Fibroblast of pulmonary artery (primary cell): ENCODE measurements around the gene NAA60.

Experiments
- DNase-seq: peaks from one replicate; pipeline ENCODE4 v3.0.0-alpha.2; 2010; ENCODE audit warnings: low read depth
- H3K4me3 ChIP-seq: replicated peaks from 2 replicates; pipeline ENCODE4 v1.5.1; 2011; ENCODE audit warnings: low read depth, mild to moderate bottlenecking, control low read depth, low read length, moderate library complexity
- TF ChIP-seq, protein P1 (sequence below): IDR thresholded peaks from 2 replicates; pipeline ENCODE4 v1.5.1; 2011; ENCODE audit warnings: mild to moderate bottlenecking, control low read depth, low read length, inconsistent platforms; ENCODE audit errors: missing control alignments

NAA60 gene

DNA sequence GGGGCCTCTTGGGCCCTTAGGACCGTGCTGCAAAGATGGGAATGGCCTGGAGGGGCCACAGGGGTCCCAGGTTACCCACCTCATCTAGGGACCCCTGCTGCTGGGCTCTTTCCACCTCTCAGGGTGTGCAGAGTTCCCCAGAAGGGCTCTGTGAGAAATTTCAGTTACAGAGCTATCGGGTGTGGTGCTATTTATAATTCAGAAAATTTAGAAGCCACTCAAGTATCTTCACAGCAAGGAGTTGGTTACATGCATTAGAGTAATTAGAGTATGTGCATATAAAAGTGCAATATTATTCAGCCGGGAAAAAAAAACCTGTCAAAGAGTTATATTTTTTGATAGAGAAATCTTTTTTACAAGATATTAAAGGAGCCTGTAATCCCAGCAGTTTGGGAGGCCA lies 32.9 kb downstream of the NAA60 start:
- TF ChIP-seq, protein P1, sequence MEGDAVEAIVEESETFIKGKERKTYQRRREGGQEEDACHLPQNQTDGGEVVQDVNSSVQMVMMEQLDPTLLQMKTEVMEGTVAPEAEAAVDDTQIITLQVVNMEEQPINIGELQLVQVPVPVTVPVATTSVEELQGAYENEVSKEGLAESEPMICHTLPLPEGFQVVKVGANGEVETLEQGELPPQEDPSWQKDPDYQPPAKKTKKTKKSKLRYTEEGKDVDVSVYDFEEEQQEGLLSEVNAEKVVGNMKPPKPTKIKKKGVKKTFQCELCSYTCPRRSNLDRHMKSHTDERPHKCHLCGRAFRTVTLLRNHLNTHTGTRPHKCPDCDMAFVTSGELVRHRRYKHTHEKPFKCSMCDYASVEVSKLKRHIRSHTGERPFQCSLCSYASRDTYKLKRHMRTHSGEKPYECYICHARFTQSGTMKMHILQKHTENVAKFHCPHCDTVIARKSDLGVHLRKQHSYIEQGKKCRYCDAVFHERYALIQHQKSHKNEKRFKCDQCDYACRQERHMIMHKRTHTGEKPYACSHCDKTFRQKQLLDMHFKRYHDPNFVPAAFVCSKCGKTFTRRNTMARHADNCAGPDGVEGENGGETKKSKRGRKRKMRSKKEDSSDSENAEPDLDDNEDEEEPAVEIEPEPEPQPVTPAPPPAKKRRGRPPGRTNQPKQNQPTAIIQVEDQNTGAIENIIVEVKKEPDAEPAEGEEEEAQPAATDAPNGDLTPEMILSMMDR, result no peak
- DNase-seq, result no peak
- no peak overlapping the region for H3K4me3 ChIP-seq

DNA sequence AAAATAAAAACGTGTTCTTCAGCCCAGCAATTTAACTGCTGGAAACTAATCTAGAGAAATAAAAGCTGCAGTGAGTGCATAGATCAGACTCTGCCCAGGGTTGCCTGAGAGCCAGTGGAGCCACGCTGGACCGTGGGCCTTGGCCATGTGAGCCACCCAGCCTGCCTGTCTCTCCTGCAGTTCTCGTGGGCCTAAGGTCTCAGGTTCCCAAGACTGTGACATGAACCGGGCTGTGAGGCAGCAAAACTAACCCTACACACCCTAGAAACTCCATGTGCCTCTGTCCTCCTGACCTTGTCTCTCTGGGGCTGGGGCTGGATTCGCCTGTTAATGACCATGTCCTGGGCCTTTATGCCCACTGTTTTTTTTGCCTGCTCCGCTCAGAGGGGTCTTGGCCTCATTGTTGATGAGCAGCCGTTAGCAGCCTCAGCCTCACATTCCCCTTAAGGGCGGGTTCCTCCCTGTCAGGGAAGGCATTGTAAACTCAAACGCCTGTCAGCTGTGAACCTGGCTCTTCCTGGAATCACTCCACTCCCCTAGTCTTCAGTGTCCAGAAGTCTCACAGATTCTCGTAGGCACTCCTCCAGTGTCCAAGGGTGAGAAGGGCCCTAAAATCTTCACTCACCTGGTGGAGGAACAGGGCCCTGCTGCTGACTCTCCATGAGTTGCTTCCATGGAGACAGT lies 34.9 kb downstream of the NAA60 start:
- no peak for DNase-seq
- no peak overlapping the region for H3K4me3 ChIP-seq
- TF ChIP-seq, protein P1, result no peak

DNA sequence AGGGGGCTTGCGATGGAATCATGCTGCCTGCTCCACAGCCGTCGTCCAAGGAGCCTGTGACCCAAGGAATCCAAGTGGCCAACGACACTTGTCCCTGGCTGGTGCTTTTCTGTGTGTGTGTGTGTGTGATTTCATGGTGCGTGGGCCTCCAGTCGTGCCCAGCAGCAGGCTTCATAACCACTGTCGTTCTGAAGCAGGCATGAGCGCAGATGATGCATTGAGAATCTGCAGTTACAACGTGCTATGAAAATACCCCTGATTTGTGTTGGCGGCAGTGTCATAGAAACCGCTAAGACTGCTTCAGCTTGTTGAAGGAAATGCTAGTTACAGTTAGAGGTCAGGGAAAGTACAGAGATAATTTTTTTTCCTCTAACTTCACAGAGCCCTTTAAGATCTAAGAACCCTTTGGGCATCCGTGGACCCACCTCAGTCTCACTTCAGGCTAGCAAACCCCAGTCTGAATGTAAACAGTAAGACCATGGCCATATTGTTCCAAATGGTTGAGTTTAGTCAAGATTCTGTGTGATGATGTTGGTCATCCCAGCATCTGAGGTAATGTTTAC lies 36.3 kb downstream of the NAA60 start:
- no peak for DNase-seq
- no peak overlapping the region for H3K4me3 ChIP-seq
- TF ChIP-seq, protein P1, result no peak

DNA sequence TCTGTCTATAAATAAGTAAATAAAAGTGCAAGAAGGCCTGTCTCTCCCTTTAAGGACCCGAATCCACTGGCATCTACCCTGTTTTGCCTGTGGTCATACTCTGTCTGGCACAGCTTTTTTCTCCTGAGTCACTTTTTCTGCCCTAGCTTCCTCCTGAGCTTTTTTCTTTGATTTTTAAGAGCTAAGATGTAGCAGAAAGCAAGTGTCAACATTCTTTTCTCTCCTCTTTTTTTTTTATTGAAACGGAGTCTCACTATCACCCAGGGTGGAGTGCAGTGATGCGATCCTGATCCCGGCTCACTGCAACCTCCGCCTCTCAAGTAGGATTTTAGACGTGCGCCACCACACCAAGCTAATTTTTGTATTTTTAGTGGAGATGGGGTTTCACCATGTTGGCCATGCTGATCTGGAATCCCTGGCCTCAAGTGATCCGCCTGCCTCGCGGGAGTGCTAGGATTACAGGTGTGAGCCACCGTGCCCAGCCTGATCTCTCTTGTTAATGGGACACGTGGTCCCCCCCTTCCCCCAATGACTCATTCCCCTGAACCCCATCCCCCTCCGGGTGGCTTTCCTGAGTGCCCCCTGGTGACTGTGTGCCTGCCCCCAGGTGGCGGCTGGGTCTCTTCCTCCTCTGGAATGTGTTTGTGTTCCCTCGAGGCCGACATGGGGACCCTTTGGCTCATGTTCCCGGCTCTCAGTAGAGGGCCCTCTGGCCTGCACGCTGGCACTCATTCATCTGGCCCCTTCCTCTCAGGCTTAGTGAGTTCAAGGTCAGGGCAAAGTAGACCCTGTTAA lies 37.6 kb downstream of the NAA60 start:
- DNase-seq, result no peak
- TF ChIP-seq, protein P1, result no peak

DNA sequence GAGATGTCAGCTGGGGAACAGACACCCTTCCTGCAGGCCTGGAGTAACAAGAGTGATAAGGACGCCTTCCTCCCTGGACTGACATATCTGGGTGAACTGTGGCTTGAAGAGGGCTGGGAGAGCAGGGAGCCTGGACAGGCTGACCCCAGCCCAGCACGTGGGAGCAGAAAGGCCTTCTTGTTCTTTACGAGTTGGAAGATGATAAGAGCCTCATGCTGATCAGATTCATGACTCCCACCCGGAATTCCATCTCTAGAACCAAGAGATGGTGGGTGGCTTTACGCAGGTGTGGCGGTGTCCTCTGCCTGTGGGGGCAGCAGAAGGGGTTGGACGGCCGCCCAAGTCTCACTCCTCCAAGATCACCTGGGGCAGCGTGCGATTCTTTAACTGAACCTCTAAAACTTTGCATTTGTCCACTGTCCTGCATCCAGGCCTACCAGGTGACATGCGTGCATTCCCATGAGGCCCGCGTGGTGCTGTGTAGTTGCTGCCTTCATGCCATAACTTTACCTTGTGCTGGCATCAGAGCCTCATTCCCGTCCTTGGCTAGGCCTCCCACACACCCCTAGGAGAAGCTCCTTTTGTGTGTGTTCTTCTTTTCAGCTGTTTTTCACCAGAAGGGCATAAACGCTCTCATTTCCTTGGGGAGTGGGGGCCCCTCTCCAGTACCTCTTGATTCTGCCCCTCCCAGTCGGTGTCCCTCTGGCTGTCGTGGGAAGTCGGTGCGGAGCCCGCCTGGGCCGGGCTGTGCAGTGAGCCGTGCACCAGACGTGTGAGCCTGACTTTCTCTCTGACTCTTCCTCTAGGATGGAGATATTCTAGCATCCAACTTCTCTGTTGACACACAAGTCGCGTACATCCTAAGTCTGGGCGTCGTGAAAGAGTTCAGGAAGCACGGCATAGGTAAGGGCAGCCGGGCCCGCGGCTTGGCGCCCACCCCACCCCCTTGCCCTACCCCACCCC lies 38.5 kb downstream of the NAA60 start:
- TF ChIP-seq, protein P1, result no peak
- no peak for DNase-seq

More for the DNA sequence above, 37.6 kb downstream of the NAA60 start:
- H3K4me3 ChIP-seq, result no peak overlapping the region

DNA sequence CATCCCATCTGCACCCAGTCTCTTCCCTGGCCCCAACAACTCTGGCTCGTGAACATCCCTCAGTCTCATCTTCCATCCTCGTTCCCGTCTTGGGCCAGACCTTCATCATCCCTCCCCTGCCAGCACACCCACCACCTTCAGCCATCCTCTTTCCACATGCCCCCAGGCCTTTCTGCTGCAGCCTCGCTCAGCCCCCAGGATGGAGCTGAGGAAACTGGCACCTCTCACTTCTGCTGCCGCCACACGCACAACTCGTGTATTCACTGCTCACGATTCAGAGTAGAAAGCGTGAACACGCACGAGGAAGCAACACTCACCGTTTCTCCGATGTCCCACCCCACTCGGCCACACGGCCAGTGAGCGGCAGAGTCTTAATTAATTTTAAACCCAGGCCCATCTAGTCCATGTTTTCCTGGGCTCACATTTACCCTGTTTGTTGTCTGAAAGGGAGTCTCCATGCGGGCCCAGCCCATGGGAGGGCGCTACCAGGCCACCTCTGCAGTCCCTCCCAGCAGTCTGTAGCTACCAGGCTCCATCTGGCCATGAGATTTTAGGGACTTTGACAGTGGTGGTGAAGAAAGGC lies 39.3 kb downstream of the NAA60 start:
- H3K4me3 ChIP-seq, result no peak overlapping the region

More for the DNA sequence above, 38.5 kb downstream of the NAA60 start:
- no peak overlapping the region for H3K4me3 ChIP-seq

More for the DNA sequence above, 39.3 kb downstream of the NAA60 start:
- no peak for DNase-seq
- TF ChIP-seq, protein P1, result no peak
